Stimulated activated naive CD4-positive, alpha-beta T cell (primary cell): ENCODE measurements around the gene SKA2.
A peak's percentile ranks its signal among the peaks of the same experiment; 100 is the strongest.
"Not testable (repeated sequence)": the region's sequence is repeated elsewhere in the genome, so short reads cannot be mapped to it uniquely, and the experiment has no call there.

Experiments used
- DNase-seq, 6 experiments: peaks; one replicate each; lab custom pipeline; 2025; lab: John Stamatoyannopoulos, UW

SKA2 gene

GRCh38 chr17:59154721-59155438, at the start of gene SKA2:
Gene SKA2, minus strand, starts transcription at chr17:59155186. Its CDS starts 23 bp downstream, at chr17:59155163.
- peak; percentile 92 to 99 (median 98) for DNase-seq

- no peak for DNase-seq
Observed at GRCh38 chr17:59202320-59202719, 47.3 kb upstream of the SKA2 start.

- DNase-seq = no peak
Observed at GRCh38 chr17:59199398-59199797, 44.4 kb upstream of the SKA2 start.

- no peak for DNase-seq
Observed at GRCh38 chr17:59193336-59193862, 38.4 kb upstream of the SKA2 start.

- DNase-seq = no peak
Observed at GRCh38 chr17:59190806-59191205, 35.8 kb upstream of the SKA2 start.

GRCh38 chr17:59186850-59187249, 31.9 kb upstream of the SKA2 start:
- no peak for DNase-seq

- DNase-seq = no peak
Observed at GRCh38 chr17:59185997-59186396, 31.0 kb upstream of the SKA2 start.

GRCh38 chr17:59181481-59181880, 26.5 kb upstream of the SKA2 start:
- DNase-seq = no peak

GRCh38 chr17:59180626-59181025, 25.6 kb upstream of the SKA2 start:
- no peak for DNase-seq

- not testable (repeated sequence) for DNase-seq
Observed at GRCh38 chr17:59179601-59180000, 24.6 kb upstream of the SKA2 start.

- no peak for DNase-seq
Observed at GRCh38 chr17:59178266-59178985, 23.4 kb upstream of the SKA2 start.

- no peak for DNase-seq
Observed at GRCh38 chr17:59175076-59175475, 20.1 kb upstream of the SKA2 start.

GRCh38 chr17:59174671-59175070, 19.7 kb upstream of the SKA2 start:
- no peak for DNase-seq

- DNase-seq = no peak
Observed at GRCh38 chr17:59172436-59173004, 17.5 kb upstream of the SKA2 start.

GRCh38 chr17:59167571-59168001, 12.6 kb upstream of the SKA2 start:
- no peak for DNase-seq

GRCh38 chr17:59165933-59166342, 11.0 kb upstream of the SKA2 start:
- DNase-seq = peak in 2 of 6 experiments; percentile 12 to 15

GRCh38 chr17:59161477-59161876, 6.5 kb upstream of the SKA2 start:
- DNase-seq = no peak

GRCh38 chr17:59160157-59161025, 5.4 kb upstream of the SKA2 start:
- no peak for DNase-seq

GRCh38 chr17:59155439-59156177, 622 bp upstream of the SKA2 start, which contains the start of gene PRR11:
Gene PRR11, plus strand, starts transcription at chr17:59155746. Its CDS starts 14,007 bp downstream, at chr17:59169753.
- DNase-seq = peak in 4 of 6 experiments; percentile 84 to 98 (median 98)

GRCh38 chr17:59154292-59154720, 680 bp downstream of the SKA2 start:
- peak in 2 of 6 experiments; percentile 28 to 55 for DNase-seq

- DNase-seq = no peak
Observed at GRCh38 chr17:59152925-59153324, 2.1 kb downstream of the SKA2 start.
